H1 (cell line): ENCODE data around the gene TRAF4. TPM values are rescaled to one million over a fixed set of nuclear protein-coding genes. Genes with fewer than 3 reads are reported as not detected.

ENCODE experiments used
- CTCF ChIA-PET: fragments of 300-600 bp; sonication (Branson Sonifier 250); formaldehyde crosslinking; loops from one replicate; lab custom pipeline; 2021; ENCODE audit not compliant: partially characterized antibody; lab: Charles Lee
- POLR2A ChIA-PET: fragments of 300-600 bp; sonication (Branson Sonifier 250); formaldehyde crosslinking; loops from one replicate; lab custom pipeline; 2021; ENCODE audit warnings: inconsistent platforms; ENCODE audit not compliant: partially characterized antibody; lab: Charles Lee
- DNase-seq, 2 experiments: peaks; one replicate each; pipeline versions ENCODE4 v3.0.0 to v3.0.0-alpha.2; 2010 to 2022; ENCODE audit warnings: low spot score in 2 of 2, low read depth in 1 of 2, mixed read lengths in 1 of 2
- FAIRE-seq: peaks from 2 replicates; lab custom pipeline; 2011; peaks lifted over from hg19 to GRCh38; lab: Jason Lieb, UNC
- H2AFZ ChIP-seq: 2 replicates; pipeline ENCODE4 v1.8.1; 2012; ENCODE audit warnings: low read length, inconsistent platforms
- H2AK5ac ChIP-seq: 2 replicates; pipeline ENCODE4 v1.6.1; 2013; ENCODE audit warnings: low read depth, low read length
- H2BK120ac ChIP-seq: replicated peaks from 2 replicates; pipeline ENCODE3; 2013; ENCODE audit warnings: low read depth, low read length, inconsistent platforms
- H2BK12ac ChIP-seq: 2 replicates; pipeline ENCODE4 v1.6.1; 2013; ENCODE audit warnings: low read depth, low read length
- H2BK15ac ChIP-seq: 2 replicates; pipeline ENCODE4 v1.6.1; 2013; ENCODE audit warnings: low read length
- H2BK20ac ChIP-seq: 2 replicates; pipeline ENCODE4 v1.6.1; 2013; ENCODE audit warnings: low read length
- H2BK5ac ChIP-seq: 2 replicates; pipeline ENCODE4 v1.6.1; 2013; ENCODE audit warnings: low read depth, low read length
- H3K14ac ChIP-seq: 2 replicates; pipeline ENCODE4 v1.6.1; 2013; ENCODE audit warnings: inconsistent platforms; ENCODE audit not compliant: insufficient read length
- H3K18ac ChIP-seq: 2 replicates; pipeline ENCODE4 v1.6.1; 2013; ENCODE audit warnings: low read length; ENCODE audit errors: extremely low read depth
- H3K23ac ChIP-seq: 2 replicates; pipeline ENCODE4 v1.6.1; 2013; ENCODE audit warnings: inconsistent platforms; ENCODE audit not compliant: insufficient read length
- H3K23me2 ChIP-seq: 2 replicates; pipeline ENCODE4 v1.6.1; 2013; ENCODE audit warnings: low read depth, low read length
- H3K27ac ChIP-seq: 2 replicates; pipeline ENCODE4 v1.6.1; 2011; ENCODE audit warnings: low read depth, low read length, inconsistent platforms
- H3K27me3 ChIP-seq, 4 experiments: replicated peaks in 1 of 4; 1 replicate in 1 of 4; 2 replicates in 3 of 4; pipeline versions ENCODE4 v1.6.1 to v1.8.1; 2011 to 2013; ENCODE audit warnings: low read length in 3 of 4, mild to moderate bottlenecking in 3 of 4, inconsistent platforms in 2 of 4, mixed read lengths in 2 of 4, moderate library complexity in 1 of 4; ENCODE audit not compliant: control insufficient read depth in 3 of 4, insufficient read depth in 3 of 4; ENCODE audit errors: extremely low read depth in 1 of 4
- H3K36me3 ChIP-seq, 4 experiments: 2 replicates each; pipeline versions ENCODE4 v1.6.1 to v1.8.1; 2011 to 2013; ENCODE audit warnings: mild to moderate bottlenecking in 4 of 4, low read length in 3 of 4, moderate library complexity in 2 of 4, control low read depth in 1 of 4, inconsistent platforms in 1 of 4; ENCODE audit not compliant: insufficient read depth in 4 of 4, control insufficient read depth in 2 of 4
- H3K4ac ChIP-seq: replicated peaks from 2 replicates; pipeline ENCODE3; 2013; ENCODE audit warnings: low read length, low read depth, mixed read lengths, inconsistent platforms; ENCODE audit not compliant: insufficient read length
- H3K4me1 ChIP-seq, 4 experiments: replicated peaks in 1 of 4; 1 replicate in 1 of 4; 2 replicates in 3 of 4; pipeline versions ENCODE4 v1.6.1 to v1.8.1; 2011 to 2013; ENCODE audit warnings: low read length in 3 of 4, inconsistent platforms in 2 of 4, mixed read lengths in 1 of 4; ENCODE audit not compliant: insufficient read depth in 4 of 4, control insufficient read depth in 3 of 4
- H3K4me2 ChIP-seq, 2 experiments: 2 replicates each; pipeline versions ENCODE4 v1.6.1 to v1.8.1; 2011 to 2013; ENCODE audit warnings: low read depth in 2 of 2, low read length in 2 of 2, control low read depth in 1 of 2, inconsistent platforms in 1 of 2, mild to moderate bottlenecking in 1 of 2; ENCODE audit not compliant: insufficient read depth in 1 of 2
- H3K4me3 ChIP-seq, 4 experiments: fragments of 200-600, 300-600 bp in 1 of 4; sonication (generic), shearing (Covaris generic), sonication (Bioruptor Twin) in 1 of 4; 2 replicates each; pipeline versions ENCODE4 v1.5.1 to v1.8.1; 2011 to 2016; ENCODE audit warnings: low read length in 4 of 4, low read depth in 3 of 4, control low read depth in 2 of 4, inconsistent platforms in 2 of 4, mild to moderate bottlenecking in 2 of 4, mixed read lengths in 1 of 4, moderate library complexity in 1 of 4; ENCODE audit not compliant: insufficient read depth in 2 of 4; ENCODE audit errors: extremely low read depth in 1 of 4
- H3K56ac ChIP-seq: replicated peaks from 2 replicates; pipeline ENCODE3; 2013; ENCODE audit warnings: low read depth, mild to moderate bottlenecking, mixed read lengths, low read length, inconsistent platforms; ENCODE audit not compliant: insufficient read length
- H3K79me1 ChIP-seq: 2 replicates; pipeline ENCODE4 v1.6.1; 2013; ENCODE audit warnings: low read depth, low read length, control low read depth
- H3K79me2 ChIP-seq, 2 experiments: 2 replicates each; pipeline versions ENCODE4 v1.6.1 to v1.8.1; 2012 to 2013; ENCODE audit warnings: low read length in 2 of 2, mild to moderate bottlenecking in 2 of 2, inconsistent platforms in 1 of 2; ENCODE audit not compliant: insufficient read depth in 2 of 2, control insufficient read depth in 1 of 2
- H3K9ac ChIP-seq, 4 experiments: replicated peaks in 1 of 4; 1 replicate in 1 of 4; 2 replicates in 3 of 4; pipeline versions ENCODE4 v1.6.1 to v1.8.1; 2011 to 2013; ENCODE audit warnings: low read depth in 3 of 4, low read length in 3 of 4, control low read depth in 2 of 4, mild to moderate bottlenecking in 2 of 4, moderate library complexity in 2 of 4, inconsistent platforms in 1 of 4; ENCODE audit errors: extremely low read depth in 1 of 4
- H3K9me3 ChIP-seq, 2 experiments: 2 replicates each; pipeline versions ENCODE4 v1.6.1 to v1.8.1; 2012 to 2013; ENCODE audit warnings: mild to moderate bottlenecking in 2 of 2, moderate library complexity in 2 of 2, control low read depth in 1 of 2, inconsistent platforms in 1 of 2, low read depth in 1 of 2, low read length in 1 of 2, mixed read lengths in 1 of 2; ENCODE audit not compliant: insufficient read depth in 2 of 2
- H4K20me1 ChIP-seq, 2 experiments: replicated peaks in 1 of 2; 2 replicates each; pipeline versions ENCODE3 to v1.8.1; 2011 to 2013; ENCODE audit warnings: inconsistent platforms in 2 of 2, low read length in 2 of 2, mild to moderate bottlenecking in 1 of 2; ENCODE audit not compliant: insufficient read depth in 2 of 2, control insufficient read depth in 1 of 2
- H4K5ac ChIP-seq: 2 replicates; pipeline ENCODE4 v1.6.1; 2013; ENCODE audit warnings: low read length, low read depth, mixed read lengths, inconsistent platforms; ENCODE audit not compliant: insufficient read length
- H4K8ac ChIP-seq: 2 replicates; pipeline ENCODE4 v1.8.0; 2013; ENCODE audit warnings: mild to moderate bottlenecking, moderate library complexity, low read length, inconsistent platforms; ENCODE audit not compliant: insufficient read depth; ENCODE audit errors: extremely low read depth
- H4K91ac ChIP-seq: replicated peaks from 2 replicates; pipeline ENCODE3; 2013; ENCODE audit warnings: low read length, mixed read lengths, inconsistent platforms; ENCODE audit not compliant: insufficient read length
- ASH2L ChIP-seq: fragments of 200-600, 300-600 bp; sonication (generic); IDR thresholded peaks from one replicate; pipeline ENCODE4 v1.7.1; 2017; ENCODE audit warnings: low read length
- CBX8 ChIP-seq: fragments of 300-800, 300-1000 bp; sonication (generic); IDR thresholded peaks from 2 replicates; pipeline ENCODE4 v1.7.1; 2016; ENCODE audit warnings: low read depth, low read length, borderline replicate concordance
- EZH2 ChIP-seq: fragments of 200-600 bp; sonication (generic); IDR thresholded peaks from 2 replicates; pipeline ENCODE4 v1.7.1; 2012; ENCODE audit warnings: low read depth, mild to moderate bottlenecking, moderate library complexity, low read length, inconsistent platforms; ENCODE audit not compliant: severe bottlenecking
- FOSL1 ChIP-seq: IDR thresholded peaks from 2 replicates; pipeline ENCODE4 v1.6.1; 2011; ENCODE audit warnings: mild to moderate bottlenecking, low read depth, low read length, moderate library complexity; ENCODE audit not compliant: insufficient read depth
- GTF2F1 ChIP-seq: IDR thresholded peaks from 2 replicates; pipeline ENCODE4 v1.6.1; 2012; ENCODE audit warnings: low read depth, low read length, improper control_type of control experiment, borderline replicate concordance
- HDAC6 ChIP-seq: IDR thresholded peaks from one replicate; pipeline ENCODE4 v1.7.1; 2012; ENCODE audit warnings: low read depth, mild to moderate bottlenecking, inconsistent platforms, low read length, moderate library complexity
- KDM5A ChIP-seq: fragments of 200-600 bp; IDR thresholded peaks from 2 replicates; pipeline ENCODE4 v1.7.1; 2012; ENCODE audit warnings: mild to moderate bottlenecking, low read length, inconsistent platforms, mixed read lengths
- RXRA ChIP-seq: IDR thresholded peaks from 2 replicates; pipeline ENCODE4 v1.6.1; 2011; ENCODE audit warnings: low read depth, mild to moderate bottlenecking, low read length, moderate library complexity; ENCODE audit not compliant: insufficient read depth
- SAP30 ChIP-seq: fragments of 300-600 bp; sonication (generic); IDR thresholded peaks from 2 replicates; pipeline ENCODE4 v1.7.1; 2012; ENCODE audit warnings: low read length, moderate library complexity, mild to moderate bottlenecking, inconsistent platforms; ENCODE audit not compliant: insufficient read depth, insufficient replicate concordance
- SRF ChIP-seq: IDR thresholded peaks from 2 replicates; pipeline ENCODE4 v1.6.1; 2011; ENCODE audit warnings: mild to moderate bottlenecking, low read depth, low read length, moderate library complexity
- WGBS, 2 experiments: shearing (Covaris generic) in 1 of 2; methylation state at CpG; one replicate each; pipeline versions ENCODE4 v1.1.6 to v1.1.7; 2013 to 2015; ENCODE audit warnings: low lambda C conversion rate in 2 of 2, mixed read lengths in 2 of 2, inconsistent platforms in 1 of 2, low coverage in 1 of 2, missing lambda C conversion rate in 1 of 2; ENCODE audit not compliant: insufficient replicate concordance in 2 of 2, insufficient coverage in 1 of 2, insufficient read length in 1 of 2; ENCODE audit errors: extremely low coverage in 1 of 2, missing lambda C conversion rate in 1 of 2; 5-methylcytosine and 5-hydroxymethylcytosine counted together
- polyA plus RNA-seq, 7 experiments: library from polyadenylated mRNA; depleted of rRNA in 3 of 7; stranded (reverse) in 5 of 7; unstranded in 2 of 7; fragments of >200 nt in 5 of 7; fragments of 200-250 nt in 2 of 7; gene quantifications; 1 replicate in 5 of 7; 2 replicates in 1 of 7; 4 replicates in 1 of 7; pipeline versions ENCODE4 v1.2.1 to v1.2.3, GENCODE V29; 2011 to 2013; ENCODE audit warnings: missing spikeins in 2 of 7, mixed read lengths in 2 of 7
- total RNA-seq: library from RNA; stranded (reverse); fragmentation: NEBNext Ultra II Directional; extraction: Animal tissue kit (Norgen Biotek cat#: 25700); gene quantifications from 2 replicates; pipeline ENCODE4 v1.2.1, GENCODE V29; 2021

Gene TRAF4
- total and polyA plus RNA-seq, 2 of the 8 experiments (the other 6 are each of a cell fraction or from before 2014, with no cell fraction given) = 167 to 170 TPM

DNA sequence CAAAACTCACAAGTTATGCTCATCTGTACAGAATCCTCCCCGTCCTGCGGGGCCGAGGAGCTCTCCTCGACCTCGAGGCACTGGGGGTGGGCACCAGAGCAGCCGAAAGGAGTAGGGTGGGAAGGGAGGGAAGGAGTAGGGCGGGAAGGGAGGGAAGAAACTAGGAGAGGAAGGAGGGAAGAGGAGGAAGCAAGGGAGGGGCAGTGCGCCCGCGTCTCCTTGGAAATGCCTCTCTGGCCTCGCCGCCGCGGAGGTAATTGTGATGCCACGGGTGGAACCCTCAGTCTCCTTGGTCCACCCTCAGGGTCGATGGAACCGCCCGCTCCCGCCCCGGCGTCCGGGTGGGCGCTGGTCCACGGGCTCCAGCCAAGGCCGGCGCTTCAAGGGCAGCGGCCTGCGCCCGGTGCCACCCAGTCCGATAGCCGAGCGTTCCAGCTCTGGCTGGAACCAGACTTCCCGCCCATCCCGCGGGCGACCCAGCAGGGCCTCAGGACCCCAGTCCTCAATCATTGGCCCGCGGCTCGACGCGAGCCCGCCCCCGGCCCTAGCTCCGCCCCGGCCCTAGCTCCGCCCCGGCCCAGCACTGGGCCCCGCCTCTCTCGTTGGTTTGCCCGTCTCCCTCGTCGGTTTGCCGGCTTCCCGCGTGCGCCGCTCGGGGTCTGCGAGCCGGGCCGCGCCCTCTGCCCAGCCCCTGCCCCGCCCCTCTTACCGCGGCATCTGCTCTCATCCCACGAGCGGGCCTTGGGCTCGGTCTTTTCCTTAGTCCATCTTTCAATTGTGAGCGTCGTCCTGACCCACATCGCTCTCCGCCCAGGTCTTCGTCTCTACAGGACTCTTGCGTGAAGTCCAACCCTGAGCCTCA lies 32.7 kb upstream of the TRAF4 start:
- Histone ChIP-seq H3K36me3 (peaks cover 8 to 20% (median 15%) of the 10 kb centered on the region in 4 experiments; a peak in 7 of 8 replicates), H3K14ac (peak overlapping the region; percentile 89), H2BK120ac (peak overlapping the region; percentile 77), H3K79me1 (peaks cover 13% of the 10 kb centered on the region), H3K9me3 (no peaks in the 10 kb centered on the region), H3K4me3 (peak overlapping the region; percentile 59 to 85 (median 82)), H3K23me2 (peaks cover 16% of the 10 kb centered on the region), H4K8ac (peak overlapping the region; percentile 99), H4K5ac (peak overlapping the region; percentile 94), H3K79me2 (peaks cover 3 to 23% of the 10 kb centered on the region in 2 experiments; a peak in 3 of 4 replicates), H2BK5ac (peak overlapping the region; percentile 94), H3K4me1 (peaks cover 5 to 17% (median 9%) of the 10 kb centered on the region in 4 experiments; a peak in 6 of 7 replicates), H2BK15ac (no peak overlapping the region), H3K23ac (no peak overlapping the region), H3K27me3 (no peaks in the 10 kb centered on the region), H2AK5ac (peak overlapping the region; percentile 99), H4K20me1 (peaks cover 0 to 11% of the 10 kb centered on the region in 2 experiments), H3K56ac (peak overlapping the region; percentile 89), H3K9ac (peak overlapping the region; percentile 88 to 100 (median 96)), H3K4me2 (peak overlapping the region; percentile 88 to 100), H2BK20ac (0 out of 2 replicates have a peak overlapping the region, but pooled peaks have one; percentile 61), H2AFZ (no peak overlapping the region), H4K91ac (peak overlapping the region; percentile 89), H3K27ac (peak overlapping the region; percentile 98), H3K18ac (peak overlapping the region; percentile 91), H2BK12ac (peak overlapping the region; percentile 96; the same call in 1 of the 2 replicates), H3K4ac (peak overlapping the region; percentile 98)
- peak; percentile 83 to 96 for DNase-seq
- WGBS, 2 experiments = 1% methylated on average over 50 of the region's 74 CpGs; no CpG with 5 or more reads in 1 of the 2 experiments
- no peak for FAIRE-seq
- ChIA-PET CTCF (interaction anchor here (0.6 to 2.8 kb wide), 4 partner anchors 9 to 116 kb away, joined by 3 to 12 read pairs (median 4); partner anchors contain the start of gene RPL23A), POLR2A (interaction anchor here (0.7 to 10.5 kb wide), 24 partner anchors 9 to 421 kb away, joined by 3 to 258 read pairs (median 5); partner anchors contain the start of genes ALDOC, BLTP2, FAM222B and FLOT2)
- TF ChIP-seq ASH2L (no peak), SRF (no peak), FOSL1 (no peak), HDAC6 (no peak), RXRA (no peak), GTF2F1 (peak; percentile 63; the same call in 1 of the 2 replicates), SAP30 (no peak), KDM5A (no peak), EZH2 (no peak), CBX8 (no peak)
